HG03064 (cell line): ENCODE measurements around the gene CNTN5.
"Not testable (repeated sequence)": the region's sequence is repeated elsewhere in the genome, so short reads cannot be mapped to it uniquely, and the experiment has no call there.

ENCODE experiments used
- ATAC-seq: cut with Tn5 transposase; IDR thresholded peaks from one replicate; pipeline ENCODE4 v1.9.1; 2021; ENCODE audit warnings: low read depth; ENCODE audit not compliant: unreplicated experiment

The CNTN5 gene

GRCh38 chr11:100257238-100257803 lies 1236.6 kb downstream of the CNTN5 start:
- not testable (repeated sequence) for ATAC-seq

GRCh38 chr11:100269516-100269915 lies 1248.8 kb downstream of the CNTN5 start:
- ATAC-seq: no peak

GRCh38 chr11:100273066-100273815 lies 1252.5 kb downstream of the CNTN5 start:
- no peak for ATAC-seq

DNA sequence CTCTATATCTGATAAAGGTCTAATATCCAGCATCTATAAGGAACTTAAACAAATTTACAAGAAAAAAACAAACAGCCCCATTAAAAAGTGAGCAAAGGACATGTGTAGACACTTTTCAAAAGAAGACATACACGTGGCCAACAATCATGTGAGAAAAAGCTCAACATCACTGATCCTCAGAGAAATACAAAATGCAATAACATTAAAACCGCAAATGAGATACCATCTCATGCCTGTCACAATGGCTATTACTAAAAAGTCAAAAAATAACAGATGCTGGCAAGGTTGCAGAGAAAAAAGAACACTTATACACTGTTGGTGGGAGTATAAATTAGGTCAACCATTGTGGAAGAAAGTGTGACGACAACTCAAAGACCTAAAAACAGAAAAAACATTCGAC lies 1253.7 kb downstream of the CNTN5 start:
- ATAC-seq: not testable (repeated sequence)

DNA sequence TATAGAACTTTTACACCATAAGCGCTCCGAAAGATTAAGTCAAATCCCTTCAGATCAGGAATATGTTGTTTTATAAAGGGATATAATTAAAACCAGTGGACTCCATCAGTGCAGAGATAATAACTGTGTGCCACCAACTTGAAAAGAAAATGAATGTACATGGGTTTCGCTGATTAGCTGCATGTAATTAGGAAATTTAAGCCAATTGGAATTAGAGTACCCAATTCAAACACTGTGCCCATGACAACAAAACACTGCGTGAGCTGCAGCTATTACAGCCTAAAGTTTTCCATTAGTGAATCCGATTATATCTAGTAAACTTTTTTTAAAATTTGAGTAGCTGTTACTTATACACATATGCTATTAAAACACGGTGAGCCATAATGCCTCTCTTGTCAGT lies 1274.0 kb downstream of the CNTN5 start:
- ATAC-seq: no peak

DNA sequence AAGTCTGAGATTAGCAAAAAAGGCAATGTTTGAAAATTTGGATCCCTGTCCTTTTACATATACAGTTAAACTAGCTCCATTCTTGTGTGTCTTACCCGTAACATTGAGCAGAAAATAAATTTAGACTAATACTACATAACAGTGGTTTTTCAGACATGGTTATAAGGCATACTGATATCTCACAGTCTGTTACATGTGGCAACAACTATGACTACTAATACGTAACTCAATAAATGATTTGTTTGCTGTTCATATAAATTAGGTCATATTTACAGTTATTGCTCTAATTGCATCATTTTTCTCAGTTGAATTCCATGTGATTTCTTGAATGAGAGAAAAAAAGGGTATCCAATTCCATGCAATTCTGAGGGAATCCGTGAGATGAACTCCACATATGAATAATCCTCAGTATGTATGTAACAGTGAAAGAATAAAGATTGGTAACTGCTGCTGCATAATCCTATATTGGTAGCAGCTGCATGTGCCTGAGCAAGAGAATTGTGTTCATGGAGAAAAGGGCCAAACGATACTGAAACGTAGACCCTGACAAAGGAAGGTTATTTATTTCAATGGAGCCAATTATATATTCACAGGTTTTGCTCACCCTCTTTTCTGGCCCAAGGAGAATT lies 1275.4 kb downstream of the CNTN5 start:
- no peak for ATAC-seq

DNA sequence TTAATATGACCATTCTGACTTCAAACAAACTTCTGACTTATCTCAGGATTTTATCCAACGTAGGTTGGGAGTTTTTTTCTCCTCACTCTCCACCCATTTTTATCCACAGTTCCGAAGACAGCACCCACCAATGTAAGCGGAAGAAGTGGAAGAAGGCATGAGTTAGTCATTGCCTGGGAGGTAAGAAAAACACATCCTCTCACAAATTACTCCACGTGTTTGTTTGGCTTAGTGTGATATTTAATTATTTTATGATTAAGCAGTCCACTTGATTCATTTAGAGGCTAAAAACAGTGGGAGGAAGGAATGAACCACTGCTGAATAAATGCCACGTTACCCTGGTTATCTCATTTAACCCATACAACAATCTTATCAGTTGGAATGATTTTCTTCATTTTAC lies 1276.8 kb downstream of the CNTN5 start:
- no peak for ATAC-seq

DNA sequence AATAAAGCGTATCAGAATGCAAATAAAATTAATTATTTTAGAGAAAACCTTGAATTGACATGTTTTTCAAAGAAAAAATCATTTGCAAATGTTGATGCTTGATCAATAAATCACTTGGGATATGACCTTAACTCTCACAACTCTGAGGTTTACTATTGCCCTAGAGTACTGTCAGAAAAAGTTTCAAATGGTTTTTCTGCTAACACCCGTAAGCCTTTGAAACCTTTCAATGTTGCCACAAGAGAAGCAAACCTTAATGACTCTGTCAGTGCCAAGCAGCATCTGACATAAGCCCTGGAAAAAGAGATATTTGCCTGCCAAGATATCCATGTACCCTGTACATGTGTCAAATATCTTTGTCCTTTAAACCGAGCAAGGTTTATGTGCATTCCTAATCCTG lies 1282.1 kb downstream of the CNTN5 start:
- no peak for ATAC-seq

GRCh38 chr11:100303897-100304296 lies 1283.1 kb downstream of the CNTN5 start:
- no peak for ATAC-seq

- no peak for ATAC-seq
Observed at GRCh38 chr11:100308202-100308601, 1287.5 kb downstream of the CNTN5 start.

DNA sequence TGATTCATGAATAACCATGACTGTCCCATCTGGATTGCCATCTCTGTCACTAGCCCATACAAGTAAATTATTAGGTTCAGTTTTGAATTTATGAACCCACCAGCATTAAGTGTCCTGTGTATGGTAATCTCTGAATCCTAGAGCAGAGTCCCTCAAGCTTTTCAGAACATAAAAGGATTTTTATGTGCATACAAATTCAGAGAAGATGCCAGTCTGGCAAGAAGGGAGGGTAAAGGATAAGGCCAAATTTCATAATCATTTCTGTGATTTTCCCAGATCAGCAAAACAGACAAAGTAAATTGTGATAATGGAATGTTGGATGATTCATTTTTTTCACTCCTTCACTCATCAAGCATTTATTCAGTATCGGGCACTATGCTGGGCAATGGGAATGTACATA lies 1295.2 kb downstream of the CNTN5 start:
- ATAC-seq: no peak

GRCh38 chr11:100316952-100317351 lies 1296.2 kb downstream of the CNTN5 start:
- no peak for ATAC-seq

DNA sequence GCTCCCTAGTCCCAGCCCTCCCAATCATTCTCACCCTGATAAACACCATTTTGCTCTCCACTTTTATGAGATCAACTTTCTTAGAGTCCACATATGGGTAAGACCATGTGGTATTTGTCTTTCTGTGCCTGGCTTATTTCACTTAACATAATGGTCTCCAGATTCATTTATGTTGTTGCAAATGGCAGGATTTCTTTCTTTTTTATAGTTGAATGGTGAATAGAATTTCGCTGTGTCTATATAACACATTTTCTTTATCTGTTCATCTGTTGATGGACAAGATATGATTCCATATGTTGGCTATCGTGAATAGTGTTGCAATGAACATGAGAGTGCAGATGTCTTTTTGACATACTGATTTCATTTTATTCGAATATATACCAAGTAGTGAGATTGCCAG lies 1298.9 kb downstream of the CNTN5 start:
- ATAC-seq: no peak

- no peak for ATAC-seq
Observed at GRCh38 chr11:100328626-100329340, 1308.0 kb downstream of the CNTN5 start.

DNA sequence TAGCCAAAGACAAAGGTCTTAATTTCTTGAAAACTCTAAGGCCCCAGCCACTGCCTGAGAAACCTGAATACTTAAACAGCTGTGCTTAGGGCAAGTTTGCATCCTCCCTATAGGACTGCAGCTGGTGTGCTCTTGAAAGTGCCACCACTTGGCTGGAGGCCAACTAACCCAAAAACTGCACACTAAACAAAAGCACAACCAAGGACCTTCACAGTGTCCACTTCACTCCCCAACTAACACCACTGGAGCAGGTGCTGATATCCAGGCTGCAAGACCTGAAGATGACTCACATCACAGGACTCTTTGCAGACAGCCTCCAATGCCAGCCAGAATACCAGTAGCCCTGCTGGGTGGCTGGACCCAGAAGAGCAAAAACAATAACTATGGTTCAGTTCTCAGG lies 1308.6 kb downstream of the CNTN5 start:
- ATAC-seq: no peak

DNA sequence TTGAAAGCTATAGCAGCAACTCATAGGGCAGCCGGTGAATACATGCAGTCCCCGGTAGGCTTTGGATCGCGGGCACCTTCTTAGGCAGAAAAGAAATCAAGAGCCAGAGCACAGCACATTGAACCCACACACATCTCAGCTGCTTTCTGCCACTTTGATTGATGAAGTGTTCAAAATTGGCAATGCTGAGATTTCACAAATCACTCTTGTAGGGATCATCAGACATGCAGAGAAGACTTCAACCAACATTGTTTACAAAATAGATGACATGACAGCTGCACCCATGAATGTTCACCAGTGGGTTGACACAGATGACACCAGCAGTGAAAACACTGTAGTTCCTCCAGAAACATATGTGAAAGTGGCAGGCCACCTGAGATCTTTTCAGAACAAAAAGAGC lies 1316.1 kb downstream of the CNTN5 start:
- no peak for ATAC-seq

DNA sequence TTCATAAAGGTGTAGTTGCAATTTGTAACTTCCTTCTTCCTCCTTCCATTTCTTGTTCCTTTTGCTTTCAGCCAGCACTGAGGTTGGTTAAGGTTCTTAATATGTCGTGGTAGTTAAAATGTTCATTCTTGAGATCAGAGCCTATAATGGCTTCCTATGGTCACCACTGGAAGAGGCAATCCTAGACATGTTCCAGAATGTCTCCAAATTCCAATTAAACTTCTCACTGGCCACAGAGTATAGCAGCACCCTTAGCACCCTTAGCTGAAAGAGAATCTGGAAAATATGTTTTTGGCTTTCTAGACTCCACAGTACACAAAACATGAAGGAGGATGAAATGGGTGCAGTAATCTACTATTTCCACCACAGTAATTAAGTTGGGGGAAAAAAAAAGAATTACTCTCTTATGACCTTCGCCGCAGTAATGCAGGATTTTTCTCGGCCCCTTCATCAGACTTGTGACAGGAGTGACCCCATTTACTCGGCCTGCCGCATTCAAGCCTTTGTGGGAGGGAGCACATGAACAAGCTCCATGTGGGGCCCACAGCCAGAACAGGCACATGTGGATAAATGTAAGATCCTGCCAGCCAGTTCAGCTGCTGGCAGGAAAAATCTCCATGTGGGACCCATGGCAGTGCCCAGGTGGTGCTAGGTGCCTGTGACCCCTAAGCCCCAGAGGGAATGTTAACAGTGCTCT lies 1317.5 kb downstream of the CNTN5 start:
- ATAC-seq: no peak

DNA sequence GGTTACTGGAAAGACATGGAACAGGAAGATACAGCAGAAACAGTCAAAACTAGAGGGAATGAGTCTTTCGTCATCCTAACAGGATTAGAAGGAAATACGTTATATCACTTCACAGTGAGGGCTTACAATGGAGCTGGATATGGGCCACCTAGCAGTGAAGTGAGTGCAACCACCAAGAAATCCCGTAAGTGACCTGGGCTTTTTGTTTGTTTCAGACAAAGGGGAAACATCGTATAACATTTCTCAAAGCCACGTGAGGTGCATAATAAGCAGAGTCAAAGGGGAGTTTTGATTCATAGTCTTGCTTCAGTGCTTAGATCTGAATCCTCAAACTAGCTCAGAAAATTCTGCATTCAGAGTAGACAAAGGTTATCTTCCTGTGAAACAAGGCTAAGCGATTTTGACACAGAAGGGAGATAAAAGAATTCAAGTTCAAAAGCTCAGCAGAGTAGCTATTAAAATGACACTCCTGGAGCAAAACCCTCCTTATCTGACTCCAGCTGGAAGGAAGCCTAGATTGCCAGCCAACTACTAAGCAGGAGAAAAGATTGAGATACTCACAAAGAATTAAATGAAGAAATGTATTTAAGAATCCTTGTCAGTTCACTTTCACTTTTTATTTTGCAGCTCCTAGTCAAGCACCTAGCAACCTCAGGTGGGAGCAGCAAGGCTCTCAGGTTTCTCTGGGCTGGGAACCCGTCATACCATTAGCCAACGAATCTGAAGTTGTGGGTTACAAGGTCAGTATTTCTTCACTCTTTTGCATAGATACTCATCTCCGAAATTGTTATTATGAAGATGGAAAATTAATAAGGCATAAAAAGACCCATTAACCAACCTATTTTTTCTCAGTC lies 1319.9 kb downstream of the CNTN5 start:
- no peak for ATAC-seq

DNA sequence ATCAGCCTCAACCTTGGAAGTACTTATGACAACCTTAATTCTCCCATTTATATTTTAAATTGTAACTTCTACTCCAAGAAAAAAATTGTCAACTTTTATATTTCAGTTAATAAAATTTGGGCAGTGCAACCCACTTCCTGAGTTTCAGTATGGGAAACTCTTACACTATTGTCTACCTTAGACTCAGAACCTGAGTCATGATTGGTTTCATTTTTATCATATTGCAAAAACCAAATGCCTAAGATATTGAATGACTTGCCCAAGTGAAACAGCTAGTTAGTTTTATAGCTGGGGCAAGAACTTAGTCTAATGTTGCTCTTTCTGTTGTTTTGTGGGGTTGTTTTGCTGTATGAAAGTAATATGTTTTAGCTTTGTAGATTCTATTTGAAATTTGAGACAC lies 1332.3 kb downstream of the CNTN5 start:
- no peak for ATAC-seq

GRCh38 chr11:100354736-100355135 lies 1334.0 kb downstream of the CNTN5 start:
- no peak for ATAC-seq
